ENCODE results near the gene UBR3.

Gene UBR3

GRCh38 chr2:169860149-169860548 is 32.9 kb downstream of the UBR3 start:
- TF ChIP-seq REST (IDR thresholded peaks at IDR 0.05; ENCODE audit: insufficient read depth in 1 of 2, low read depth in 2 of 2, low read length in 2 of 2) (no peak), SIN3A (IDR thresholded peaks at IDR 0.05; ENCODE audit: borderline replicate concordance, insufficient read depth, low read length) (no peak), FOXP2 (optimal IDR thresholded peaks at IDR 0.05; ENCODE audit: borderline replicate concordance, extremely low read depth, extremely low read length, insufficient read depth) (no peak), TAF1 (IDR thresholded peaks at IDR 0.05; ENCODE audit: borderline replicate concordance, insufficient read depth, low read length) (no peak)

- no peak for TF ChIP-seq SIN3A (IDR thresholded peaks at IDR 0.05; ENCODE audit: borderline replicate concordance, insufficient read depth, low read length)
- no peak for TF ChIP-seq POLR2AphosphoS5 (IDR thresholded peaks at IDR 0.05; ENCODE audit: low read depth, low read length)
- TF ChIP-seq FOXP2 (optimal IDR thresholded peaks at IDR 0.05; ENCODE audit: borderline replicate concordance, extremely low read depth, extremely low read length, insufficient read depth): no peak
- TF ChIP-seq TAF1 (IDR thresholded peaks at IDR 0.05; ENCODE audit: borderline replicate concordance, insufficient read depth, low read length): no peak
- no peak for TF ChIP-seq REST (IDR thresholded peaks at IDR 0.05; ENCODE audit: insufficient read depth in 1 of 2, low read depth in 2 of 2, low read length in 2 of 2)
Observed at GRCh38 chr2:169862816-169863215, 35.6 kb downstream of the UBR3 start.

GRCh38 chr2:169865492-169865891 is 38.2 kb downstream of the UBR3 start:
- TF ChIP-seq FOXP2 (optimal IDR thresholded peaks at IDR 0.05; ENCODE audit: borderline replicate concordance, extremely low read depth, extremely low read length, insufficient read depth): no peak
- TF ChIP-seq POLR2AphosphoS5 (IDR thresholded peaks at IDR 0.05; ENCODE audit: low read depth, low read length): no peak
- no peak for TF ChIP-seq REST (IDR thresholded peaks at IDR 0.05; ENCODE audit: insufficient read depth in 1 of 2, low read depth in 2 of 2, low read length in 2 of 2)
- TF ChIP-seq SIN3A (IDR thresholded peaks at IDR 0.05; ENCODE audit: borderline replicate concordance, insufficient read depth, low read length): no peak
- TF ChIP-seq TAF1 (IDR thresholded peaks at IDR 0.05; ENCODE audit: borderline replicate concordance, insufficient read depth, low read length): no peak

GRCh38 chr2:169867579-169867978 is 40.3 kb downstream of the UBR3 start:
- no peak for TF ChIP-seq TAF1 (IDR thresholded peaks at IDR 0.05; ENCODE audit: borderline replicate concordance, insufficient read depth, low read length)
- no peak for TF ChIP-seq SIN3A (IDR thresholded peaks at IDR 0.05; ENCODE audit: borderline replicate concordance, insufficient read depth, low read length)
- no peak for TF ChIP-seq POLR2AphosphoS5 (IDR thresholded peaks at IDR 0.05; ENCODE audit: low read depth, low read length)
- no peak for TF ChIP-seq FOXP2 (optimal IDR thresholded peaks at IDR 0.05; ENCODE audit: borderline replicate concordance, extremely low read depth, extremely low read length, insufficient read depth)
- no peak for TF ChIP-seq REST (IDR thresholded peaks at IDR 0.05; ENCODE audit: insufficient read depth in 1 of 2, low read depth in 2 of 2, low read length in 2 of 2)

GRCh38 chr2:169868951-169869350 is 41.7 kb downstream of the UBR3 start:
- TF ChIP-seq POLR2AphosphoS5 (IDR thresholded peaks at IDR 0.05; ENCODE audit: low read depth, low read length) (no peak), REST (IDR thresholded peaks at IDR 0.05; ENCODE audit: insufficient read depth in 1 of 2, low read depth in 2 of 2, low read length in 2 of 2) (no peak)

Measured in PFSK-1 (cell line).